NCI-H146 (cell line): ENCODE data around the gene CDC25A.

Experiments used
- DNase-seq: peaks from one replicate; lab custom pipeline; 2025; lab: John Stamatoyannopoulos, UW

The CDC25A gene

GRCh38 chr3:48194446-48195071, 6.3 kb upstream of the CDC25A start:
- DNase-seq = peak; percentile 60

- DNase-seq = no peak
Observed at GRCh38 chr3:48190911-48191310, 2.7 kb upstream of the CDC25A start.

- DNase-seq = no peak
Observed at GRCh38 chr3:48189321-48189720, 1.1 kb upstream of the CDC25A start.

- DNase-seq = peak; percentile 51
Observed at GRCh38 chr3:48187579-48188265, 495 bp downstream of the CDC25A start.

GRCh38 chr3:48187301-48187578, 977 bp downstream of the CDC25A start:
- no peak for DNase-seq

- DNase-seq = no peak
Observed at GRCh38 chr3:48186631-48187300, 1.5 kb downstream of the CDC25A start.

GRCh38 chr3:48185129-48185528, 3.1 kb downstream of the CDC25A start:
- no peak for DNase-seq

GRCh38 chr3:48184299-48184698, 3.9 kb downstream of the CDC25A start:
- no peak for DNase-seq

GRCh38 chr3:48180531-48181253, 7.5 kb downstream of the CDC25A start:
- DNase-seq = no peak

- DNase-seq = no peak
Observed at GRCh38 chr3:48180021-48180420, 8.2 kb downstream of the CDC25A start.

GRCh38 chr3:48178072-48178471, 10.1 kb downstream of the CDC25A start:
- DNase-seq = no peak

- peak; percentile 11 for DNase-seq
Observed at GRCh38 chr3:48157950-48158376, 30.3 kb downstream of the CDC25A start.

GRCh38 chr3:48157202-48157840, 30.9 kb downstream of the CDC25A start:
- DNase-seq = no peak

GRCh38 chr3:48156163-48156562, 32.1 kb downstream of the CDC25A start:
- no peak for DNase-seq

- no peak for DNase-seq
Observed at GRCh38 chr3:48155122-48155521, 33.1 kb downstream of the CDC25A start.

- no peak for DNase-seq
Observed at GRCh38 chr3:48151807-48152427, 36.3 kb downstream of the CDC25A start.

- peak; percentile 80 for DNase-seq
Observed at GRCh38 chr3:48151058-48151806, 37.0 kb downstream of the CDC25A start.

- DNase-seq = no peak
Observed at GRCh38 chr3:48143992-48144391, 44.2 kb downstream of the CDC25A start.

- no peak for DNase-seq
Observed at GRCh38 chr3:48143567-48143966, 44.6 kb downstream of the CDC25A start.

GRCh38 chr3:48142316-48142870, 45.8 kb downstream of the CDC25A start:
- DNase-seq = peak; percentile 14

- no peak for DNase-seq
Observed at GRCh38 chr3:48141604-48142137, 46.5 kb downstream of the CDC25A start.
